ENCODE data around the gene IRX2. TPM values are rescaled to one million over a fixed set of nuclear protein-coding genes. Genes with fewer than 3 reads are reported as not detected.

The IRX2 gene
- polyA plus RNA-seq, 2 donors, result 2.1 to 3.0 TPM

DNA sequence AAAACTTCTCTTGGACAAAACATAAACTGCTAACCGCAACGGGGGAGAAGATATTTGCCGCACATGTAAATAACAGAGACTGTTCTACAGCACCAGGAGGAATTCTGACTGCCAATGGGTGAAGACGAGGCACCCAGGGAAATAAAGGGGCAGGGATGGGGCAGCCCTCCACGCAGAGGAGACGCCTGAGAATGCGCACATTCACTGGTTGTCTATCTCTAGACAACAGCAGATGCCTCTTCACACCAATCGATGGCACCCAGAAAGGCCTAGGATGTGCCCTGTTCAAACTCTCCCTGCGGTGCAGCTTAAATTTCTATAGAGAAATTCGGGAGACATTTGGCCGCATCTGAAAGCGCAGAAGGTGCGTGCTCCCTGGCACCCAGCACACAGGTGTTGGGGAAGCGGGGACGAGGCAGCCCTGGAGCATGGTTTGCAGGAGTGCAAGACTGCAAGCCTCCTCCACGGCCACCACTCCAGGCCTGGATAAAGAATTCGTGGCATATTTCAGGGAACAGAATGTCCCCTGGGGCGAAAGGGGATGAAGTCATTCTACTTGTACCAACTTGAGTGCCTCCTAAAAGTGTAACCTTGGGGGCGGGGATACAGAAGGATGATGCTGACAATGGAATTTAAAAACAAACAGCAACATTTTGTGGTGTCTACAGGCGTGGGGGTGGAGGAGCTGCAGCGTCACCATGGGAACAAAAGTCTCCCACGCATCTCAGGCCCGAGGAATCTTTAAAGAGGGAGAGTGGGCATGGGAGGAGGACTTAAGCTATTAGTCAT lies 6.3 kb upstream of the IRX2 start:
- Histone ChIP-seq H3K9me3 (ENCODE audit: control insufficient read depth in 2 of 2, insufficient read depth in 1 of 2, low read depth in 1 of 2, low read length in 1 of 2) (no peaks in the 10 kb centered on the region), H3K27ac (ENCODE audit: low read depth in 2 of 2, low read length in 1 of 2) (no peak overlapping the region), H3K27me3 (ENCODE audit: control insufficient read depth in 1 of 2, insufficient read depth in 2 of 2, low read length in 2 of 2) (peaks cover 0 to 3% of the 10 kb centered on the region in 2 donors), H3K36me3 (ENCODE audit: control insufficient read depth in 2 of 2, insufficient read depth in 2 of 2, low read length in 1 of 2) (no peaks in the 10 kb centered on the region), H3K4me1 (ENCODE audit: control insufficient read depth in 2 of 2, insufficient read depth in 2 of 2, low read length in 1 of 2) (peaks cover 5 to 9% of the 10 kb centered on the region in 2 donors), H3K4me3 (ENCODE audit: low read depth in 1 of 2, low read length in 2 of 2) (no peak overlapping the region)
- WGBS, 2 donors, result 24 to 32% methylated on average over 23 of the region's 23 CpGs

DNA sequence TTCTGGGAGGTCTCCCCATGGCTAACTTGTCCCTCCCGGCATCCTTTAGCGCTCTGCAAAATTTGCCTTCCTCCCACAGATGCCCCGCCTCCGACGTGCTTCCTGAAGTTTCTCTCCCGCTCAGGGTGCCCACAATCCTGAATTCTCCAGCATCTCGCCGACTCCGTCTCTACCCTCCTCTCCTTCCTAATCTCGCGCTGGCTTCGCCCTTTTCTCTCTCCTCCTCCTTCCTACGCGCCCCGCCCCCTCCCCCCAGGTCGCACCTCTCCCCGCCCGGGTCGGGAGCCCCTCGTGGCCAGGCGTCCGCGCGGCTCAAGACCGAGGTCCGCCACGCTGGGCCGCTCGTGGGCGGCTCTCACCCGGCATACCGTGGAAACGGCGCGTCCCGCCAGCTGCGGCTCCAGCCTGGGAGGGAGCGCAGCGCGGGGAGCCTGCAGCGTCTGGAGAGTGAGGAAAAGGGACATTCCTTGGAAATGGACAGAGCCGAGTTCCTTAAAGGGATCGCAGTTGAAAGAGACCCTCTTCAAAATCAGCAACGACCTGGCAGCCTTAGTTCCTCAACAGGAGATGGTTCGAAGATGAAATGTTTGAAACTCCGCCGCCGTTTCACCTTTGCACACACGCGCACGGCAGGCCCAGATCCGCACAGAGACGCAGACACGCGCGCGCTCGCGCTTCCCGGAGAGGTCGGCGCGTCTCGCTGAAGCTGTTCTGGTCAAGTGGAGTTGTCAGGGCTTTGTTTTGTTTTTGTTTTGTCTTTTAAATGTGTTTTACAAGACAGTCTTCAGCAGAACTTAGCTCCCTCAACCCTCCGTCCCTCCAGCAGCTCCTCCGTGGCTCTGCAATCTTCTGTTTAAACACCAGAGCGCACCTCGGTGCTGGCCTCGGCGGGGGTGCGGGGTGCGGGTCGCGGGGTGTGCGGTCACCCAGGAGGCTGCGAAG lies 5.0 kb upstream of the IRX2 start:
- no peak overlapping the region for H3K27ac ChIP-seq (ENCODE audit: low read depth in 2 of 2, low read length in 1 of 2)
- peaks cover 0 to 3% of the 10 kb centered on the region in 2 donors for H3K27me3 ChIP-seq (ENCODE audit: control insufficient read depth in 1 of 2, insufficient read depth in 2 of 2, low read length in 2 of 2)
- H3K9me3 ChIP-seq (ENCODE audit: control insufficient read depth in 2 of 2, insufficient read depth in 1 of 2, low read depth in 1 of 2, low read length in 1 of 2), result no peaks in the 10 kb centered on the region
- peak overlapping the region; percentile 34 to 40 for H3K4me3 ChIP-seq (ENCODE audit: low read depth in 1 of 2, low read length in 2 of 2)
- peaks cover 5 to 9% of the 10 kb centered on the region in 2 donors for H3K4me1 ChIP-seq (ENCODE audit: control insufficient read depth in 2 of 2, insufficient read depth in 2 of 2, low read length in 1 of 2)
- no peaks in the 10 kb centered on the region for H3K36me3 ChIP-seq (ENCODE audit: control insufficient read depth in 2 of 2, insufficient read depth in 2 of 2, low read length in 1 of 2)
- WGBS, 2 donors, result 5 to 9% methylated on average over 76 of the region's 76 CpGs

DNA sequence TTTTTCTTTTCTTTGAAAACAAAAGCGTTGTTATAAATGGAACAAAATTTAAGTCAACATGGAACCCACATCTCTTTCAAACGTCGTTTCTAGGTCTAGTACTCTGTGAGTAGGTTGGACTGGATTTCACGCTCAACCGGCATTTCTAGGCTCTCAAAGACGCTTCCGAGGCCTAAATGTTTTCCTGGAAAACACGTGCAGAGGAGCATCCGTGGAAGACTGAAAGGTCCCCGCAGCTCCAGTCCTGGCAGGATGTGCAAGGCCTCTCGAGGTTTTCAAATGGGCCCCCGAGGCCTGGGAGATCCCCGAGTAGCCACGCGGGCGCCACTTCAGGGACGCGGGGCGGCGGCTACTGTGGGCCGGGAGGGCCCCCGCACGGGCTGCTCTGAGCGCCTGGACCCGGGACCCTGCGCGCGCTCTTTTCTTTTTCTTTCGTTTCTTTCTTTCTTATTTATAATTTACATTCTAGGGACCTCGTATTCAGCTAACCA lies 4.2 kb upstream of the IRX2 start:
- H3K4me3 ChIP-seq (ENCODE audit: low read depth in 1 of 2, low read length in 2 of 2), result peak overlapping the region; percentile 34 to 40
- H3K27ac ChIP-seq (ENCODE audit: low read depth in 2 of 2, low read length in 1 of 2), result no peak overlapping the region
- no peaks in the 10 kb centered on the region for H3K9me3 ChIP-seq (ENCODE audit: control insufficient read depth in 2 of 2, insufficient read depth in 1 of 2, low read depth in 1 of 2, low read length in 1 of 2)
- 8 to 17% methylated on average over 30 of the region's 30 CpGs for WGBS, 2 donors
- H3K27me3 ChIP-seq (ENCODE audit: control insufficient read depth in 1 of 2, insufficient read depth in 2 of 2, low read length in 2 of 2), result peaks cover 0 to 3% of the 10 kb centered on the region in 2 donors
- H3K36me3 ChIP-seq (ENCODE audit: control insufficient read depth in 2 of 2, insufficient read depth in 2 of 2, low read length in 1 of 2), result no peaks in the 10 kb centered on the region
- H3K4me1 ChIP-seq (ENCODE audit: control insufficient read depth in 2 of 2, insufficient read depth in 2 of 2, low read length in 1 of 2), result peaks cover 5 to 9% of the 10 kb centered on the region in 2 donors

GRCh38 chr5:2755076-2755680 lies 3.7 kb upstream of the IRX2 start:
- Histone ChIP-seq H3K27me3 (ENCODE audit: control insufficient read depth in 1 of 2, insufficient read depth in 2 of 2, low read length in 2 of 2) (peaks cover 0 to 3% of the 10 kb centered on the region in 2 donors), H3K36me3 (ENCODE audit: control insufficient read depth in 2 of 2, insufficient read depth in 2 of 2, low read length in 1 of 2) (no peaks in the 10 kb centered on the region), H3K4me3 (ENCODE audit: low read depth in 1 of 2, low read length in 2 of 2) (no peak overlapping the region), H3K9me3 (ENCODE audit: control insufficient read depth in 2 of 2, insufficient read depth in 1 of 2, low read depth in 1 of 2, low read length in 1 of 2) (no peaks in the 10 kb centered on the region), H3K4me1 (ENCODE audit: control insufficient read depth in 2 of 2, insufficient read depth in 2 of 2, low read length in 1 of 2) (peaks cover 5 to 9% of the 10 kb centered on the region in 2 donors), H3K27ac (ENCODE audit: low read depth in 2 of 2, low read length in 1 of 2) (no peak overlapping the region)
- WGBS, 2 donors, result 25 to 30% methylated on average over 62 to 63 of the region's 63 CpGs

GRCh38 chr5:2754581-2755075 lies 3.2 kb upstream of the IRX2 start:
- H3K36me3 ChIP-seq (ENCODE audit: control insufficient read depth in 2 of 2, insufficient read depth in 2 of 2, low read length in 1 of 2), result no peaks in the 10 kb centered on the region

GRCh38 chr5:2753452-2754420 lies 2.3 kb upstream of the IRX2 start:
- Histone ChIP-seq H3K36me3 (ENCODE audit: control insufficient read depth in 2 of 2, insufficient read depth in 2 of 2, low read length in 1 of 2) (peaks cover 0 to 6% of the 10 kb centered on the region in 2 donors), H3K27me3 (ENCODE audit: control insufficient read depth in 1 of 2, insufficient read depth in 2 of 2, low read length in 2 of 2) (peaks cover 0 to 3% of the 10 kb centered on the region in 2 donors), H3K9me3 (ENCODE audit: control insufficient read depth in 2 of 2, insufficient read depth in 1 of 2, low read depth in 1 of 2, low read length in 1 of 2) (peaks cover 0 to 4% of the 10 kb centered on the region in 2 donors), H3K4me3 (ENCODE audit: low read depth in 1 of 2, low read length in 2 of 2) (no peak overlapping the region), H3K4me1 (ENCODE audit: control insufficient read depth in 2 of 2, insufficient read depth in 2 of 2, low read length in 1 of 2) (peaks cover 5 to 14% of the 10 kb centered on the region in 2 donors), H3K27ac (ENCODE audit: low read depth in 2 of 2, low read length in 1 of 2) (no peak overlapping the region)
- 22 to 32% methylated on average over 27 to 29 of the region's 29 CpGs for WGBS, 2 donors

More at GRCh38 chr5:2754581-2755075, 3.2 kb upstream of the IRX2 start:
- H3K27me3 ChIP-seq (ENCODE audit: control insufficient read depth in 1 of 2, insufficient read depth in 2 of 2, low read length in 2 of 2), result peaks cover 0 to 3% of the 10 kb centered on the region in 2 donors
- H3K9me3 ChIP-seq (ENCODE audit: control insufficient read depth in 2 of 2, insufficient read depth in 1 of 2, low read depth in 1 of 2, low read length in 1 of 2), result no peaks in the 10 kb centered on the region
- peaks cover 5 to 12% of the 10 kb centered on the region in 2 donors for H3K4me1 ChIP-seq (ENCODE audit: control insufficient read depth in 2 of 2, insufficient read depth in 2 of 2, low read length in 1 of 2)
- no peak overlapping the region for H3K27ac ChIP-seq (ENCODE audit: low read depth in 2 of 2, low read length in 1 of 2)
- H3K4me3 ChIP-seq (ENCODE audit: low read depth in 1 of 2, low read length in 2 of 2), result no peak overlapping the region
- WGBS, 2 donors, result 19 to 31% methylated on average over 27 of the region's 27 CpGs

- WGBS, 2 donors, result 16 to 23% methylated on average over 34 of the region's 34 CpGs
- Histone ChIP-seq H3K4me1 (ENCODE audit: control insufficient read depth in 2 of 2, insufficient read depth in 2 of 2, low read length in 1 of 2) (peaks cover 5 to 12% of the 10 kb centered on the region in 2 donors), H3K27me3 (ENCODE audit: control insufficient read depth in 1 of 2, insufficient read depth in 2 of 2, low read length in 2 of 2) (peaks cover 0 to 6% of the 10 kb centered on the region in 2 donors), H3K9me3 (ENCODE audit: control insufficient read depth in 2 of 2, insufficient read depth in 1 of 2, low read depth in 1 of 2, low read length in 1 of 2) (peaks cover 0 to 4% of the 10 kb centered on the region in 2 donors), H3K36me3 (ENCODE audit: control insufficient read depth in 2 of 2, insufficient read depth in 2 of 2, low read length in 1 of 2) (peaks cover 0 to 9% of the 10 kb centered on the region in 2 donors), H3K4me3 (ENCODE audit: low read depth in 1 of 2, low read length in 2 of 2) (peak overlapping the region in 1 of 2 donors; percentile 60), H3K27ac (ENCODE audit: low read depth in 2 of 2, low read length in 1 of 2) (no peak overlapping the region)
Observed at GRCh38 chr5:2752821-2753439, 1.5 kb upstream of the IRX2 start.
